Fibroblast of mammary gland (primary cell): Measurements from ENCODE around the gene GNB1.
A peak's percentile ranks its signal among the peaks of the same experiment; 100 is the strongest.

Source experiments
- DNase-seq: peaks from one replicate; pipeline ENCODE4 v3.0.0-alpha.2; 2010; ENCODE audit warnings: low read depth
- H3K4me3 ChIP-seq: 2 replicates; pipeline ENCODE4 v1.5.1; 2011; ENCODE audit warnings: low read depth, mild to moderate bottlenecking, low read length, moderate library complexity; ENCODE audit not compliant: control insufficient read depth
- CTCF ChIP-seq: conservative IDR thresholded peaks from 2 replicates; pipeline ENCODE4 v1.5.1; 2011; ENCODE audit warnings: low read depth, low read length, inconsistent platforms; ENCODE audit not compliant: control insufficient read depth, insufficient read depth

GNB1 gene

GRCh38 chr1:1797731-1798341, 93.1 kb downstream of the GNB1 start:
- no peak overlapping the region for H3K4me3 ChIP-seq
- DNase-seq: no peak
- TF ChIP-seq CTCF: no peak

GRCh38 chr1:1796466-1796865, 94.4 kb downstream of the GNB1 start:
- TF ChIP-seq CTCF: peak; percentile 18
- H3K4me3 ChIP-seq: no peak overlapping the region
- no peak for DNase-seq

GRCh38 chr1:1794999-1795398, 95.9 kb downstream of the GNB1 start:
- no peak for DNase-seq
- TF ChIP-seq CTCF: no peak

GRCh38 chr1:1793481-1794244, 97.2 kb downstream of the GNB1 start:
- DNase-seq: no peak
- no peak for TF ChIP-seq CTCF
- no peak overlapping the region for H3K4me3 ChIP-seq

More at GRCh38 chr1:1794999-1795398, 95.9 kb downstream of the GNB1 start:
- no peak overlapping the region for H3K4me3 ChIP-seq

GRCh38 chr1:1788646-1789431, 102.0 kb downstream of the GNB1 start:
- DNase-seq: peak; percentile 62
- H3K4me3 ChIP-seq: no peak overlapping the region
- peak; percentile 37 for TF ChIP-seq CTCF

- H3K4me3 ChIP-seq: no peak overlapping the region
- DNase-seq: no peak
These were observed 102.8 kb downstream of the GNB1 start for GRCh38 chr1:1788136-1788535.

More at GRCh38 chr1:1788136-1788535, 102.8 kb downstream of the GNB1 start:
- no peak for TF ChIP-seq CTCF
